Hepatocyte (in vitro differentiated cells): ENCODE measurements around the gene COX8C. TPM values are rescaled to one million over a fixed set of nuclear protein-coding genes. Genes with fewer than 3 reads are reported as not detected.

Experiments used
- DNase-seq: peaks from one replicate; pipeline ENCODE4 v3.0.0-alpha.2; 2016; ENCODE audit warnings: low spot score
- H2AFZ ChIP-seq: fragments of 200-600 bp; sonication (generic); 2 replicates; pipeline ENCODE4 v1.6.0; 2016; ENCODE audit warnings: antibody characterized with exemption, mild to moderate bottlenecking
- H3K27ac ChIP-seq: fragments of 200-600 bp; sonication (generic); 2 replicates; pipeline ENCODE4 v1.5.1; 2016; ENCODE audit warnings: mild to moderate bottlenecking
- H3K27me3 ChIP-seq: fragments of 200-600 bp; sonication (generic); 2 replicates; pipeline ENCODE4 v1.6.1; 2016
- H3K36me3 ChIP-seq: fragments of 200-600 bp; sonication (generic); replicated peaks from 2 replicates; pipeline ENCODE4 v1.5.1; 2016; ENCODE audit warnings: low read depth; ENCODE audit not compliant: insufficient read depth
- H3K4me1 ChIP-seq: fragments of 200-600 bp; sonication (generic); 2 replicates; pipeline ENCODE4 v1.5.1; 2016; ENCODE audit warnings: mild to moderate bottlenecking, moderate library complexity; ENCODE audit not compliant: insufficient read depth
- H3K4me2 ChIP-seq: fragments of 200-600 bp; sonication (generic); 2 replicates; pipeline ENCODE4 v1.6.0; 2016
- H3K4me3 ChIP-seq: fragments of 200-600 bp; sonication (generic); 2 replicates; pipeline ENCODE4 v1.5.1; 2016; ENCODE audit warnings: mild to moderate bottlenecking
- H3K79me2 ChIP-seq: fragments of 200-600 bp; sonication (generic); 2 replicates; pipeline ENCODE4 v1.6.0; 2017; ENCODE audit warnings: mild to moderate bottlenecking
- H3K9me2 ChIP-seq: fragments of 200-600 bp; sonication (generic); replicated peaks from 2 replicates; pipeline ENCODE4 v1.6.0; 2017; ENCODE audit warnings: mild to moderate bottlenecking; ENCODE audit not compliant: insufficient read depth
- H3K9me3 ChIP-seq: fragments of 200-600 bp; sonication (generic); 2 replicates; pipeline ENCODE4 v1.5.1; 2016; ENCODE audit warnings: low read depth, mild to moderate bottlenecking
- H4K20me1 ChIP-seq: fragments of 200-600 bp; sonication (generic); 2 replicates; pipeline ENCODE4 v1.6.0; 2016; ENCODE audit warnings: mild to moderate bottlenecking; ENCODE audit not compliant: insufficient read depth, poor library complexity, severe bottlenecking
- EZH2 ChIP-seq: fragments of 200-600 bp; sonication (generic); IDR thresholded peaks from 2 replicates; pipeline ENCODE4 v1.6.1; 2016; ENCODE audit warnings: antibody characterized with exemption, mild to moderate bottlenecking, borderline replicate concordance
- EZH2phosphoT487 ChIP-seq: fragments of 200-600 bp; sonication (generic); IDR thresholded peaks from one replicate; pipeline ENCODE4 v1.6.1; 2018; ENCODE audit warnings: antibody characterized with exemption, mild to moderate bottlenecking, low read depth, moderate library complexity; ENCODE audit not compliant: unreplicated experiment, severe bottlenecking
- WGBS: methylation state at CpG from one replicate; pipeline ENCODE4 v1.1.6; 2016; ENCODE audit warnings: low lambda C conversion rate; ENCODE audit errors: missing lambda C conversion rate; 5-methylcytosine and 5-hydroxymethylcytosine counted together
- polyA plus RNA-seq: library from polyadenylated mRNA; unstranded; fragments of >200 nt; fragmentation: Nextera tagmentation; extraction: Ambion mirVana; gene quantifications from 2 replicates; pipeline ENCODE4 v1.2.1, GENCODE V29; 2016
- total RNA-seq: library from RNA; depleted of rRNA; stranded (reverse); fragments of >200 nt; gene quantifications from 2 replicates; pipeline ENCODE4 v1.2.3, GENCODE V29; 2014
- TF ChIP-seq, protein P1 (sequence below): fragments of 200-600 bp; sonication (generic); IDR thresholded peaks from 2 replicates; pipeline ENCODE4 v1.5.1; 2016; ENCODE audit warnings: antibody characterized with exemption, mild to moderate bottlenecking; ENCODE audit not compliant: poor library complexity

COX8C gene
- total and polyA plus RNA-seq, 2 experiments from 2014 or later, result not detected

DNA sequence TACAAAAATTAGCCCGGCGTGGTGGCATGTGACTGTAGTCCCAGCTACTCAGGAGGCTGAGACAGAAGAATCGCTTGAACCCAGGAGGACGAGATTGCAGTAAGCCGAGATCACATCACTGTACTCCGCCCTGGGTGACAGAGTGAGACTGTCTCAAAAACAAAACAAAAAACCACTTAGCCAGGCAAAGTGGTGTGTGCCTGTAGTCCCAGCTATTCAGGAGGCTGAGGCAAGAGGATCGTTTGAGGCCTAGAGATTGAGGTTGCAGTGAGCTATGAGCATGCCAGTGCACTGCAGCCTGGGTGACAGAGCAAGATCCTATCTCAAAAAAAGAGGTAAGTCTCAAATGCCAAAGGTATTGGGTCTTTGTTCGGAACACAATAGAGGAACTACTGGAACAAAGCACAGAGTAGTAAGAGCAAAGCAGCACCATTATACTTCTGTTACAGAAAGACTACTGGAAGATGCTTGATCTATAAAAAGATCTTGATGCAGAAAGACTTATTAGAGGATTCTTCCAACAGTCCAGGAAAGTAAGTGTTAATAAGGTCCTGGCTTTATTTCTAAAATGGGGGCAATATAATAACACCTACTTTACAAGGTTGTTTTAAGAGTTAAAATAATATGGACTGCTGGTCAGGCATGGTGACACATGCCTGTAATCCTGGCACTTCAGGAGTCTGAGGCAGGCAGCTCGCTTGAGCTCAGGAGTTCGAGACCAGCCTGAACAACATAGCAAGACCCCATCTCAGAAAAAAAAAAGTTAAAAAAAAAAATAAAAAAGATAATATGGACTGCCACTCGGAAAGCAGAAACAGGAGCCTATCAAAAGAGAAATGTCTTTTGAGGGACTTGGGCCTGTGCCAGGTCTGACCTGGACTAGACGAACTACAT lies 44.0 kb upstream of the COX8C start:
- WGBS, result 95% methylated on average over 12 of the region's 12 CpGs
- TF ChIP-seq, protein P1, sequence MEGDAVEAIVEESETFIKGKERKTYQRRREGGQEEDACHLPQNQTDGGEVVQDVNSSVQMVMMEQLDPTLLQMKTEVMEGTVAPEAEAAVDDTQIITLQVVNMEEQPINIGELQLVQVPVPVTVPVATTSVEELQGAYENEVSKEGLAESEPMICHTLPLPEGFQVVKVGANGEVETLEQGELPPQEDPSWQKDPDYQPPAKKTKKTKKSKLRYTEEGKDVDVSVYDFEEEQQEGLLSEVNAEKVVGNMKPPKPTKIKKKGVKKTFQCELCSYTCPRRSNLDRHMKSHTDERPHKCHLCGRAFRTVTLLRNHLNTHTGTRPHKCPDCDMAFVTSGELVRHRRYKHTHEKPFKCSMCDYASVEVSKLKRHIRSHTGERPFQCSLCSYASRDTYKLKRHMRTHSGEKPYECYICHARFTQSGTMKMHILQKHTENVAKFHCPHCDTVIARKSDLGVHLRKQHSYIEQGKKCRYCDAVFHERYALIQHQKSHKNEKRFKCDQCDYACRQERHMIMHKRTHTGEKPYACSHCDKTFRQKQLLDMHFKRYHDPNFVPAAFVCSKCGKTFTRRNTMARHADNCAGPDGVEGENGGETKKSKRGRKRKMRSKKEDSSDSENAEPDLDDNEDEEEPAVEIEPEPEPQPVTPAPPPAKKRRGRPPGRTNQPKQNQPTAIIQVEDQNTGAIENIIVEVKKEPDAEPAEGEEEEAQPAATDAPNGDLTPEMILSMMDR, result no peak
- no peak for TF ChIP-seq EZH2phosphoT487
- no peak overlapping the region for H3K4me3 ChIP-seq
- no peaks in the 10 kb centered on the region for H3K9me3 ChIP-seq
- peaks cover 21% of the 10 kb centered on the region for H4K20me1 ChIP-seq
- H3K4me1 ChIP-seq, result peaks cover 24% of the 10 kb centered on the region
- peak overlapping the region; percentile 90 for H3K27ac ChIP-seq
- H3K9me2 ChIP-seq, result no peaks in the 10 kb centered on the region
- H3K79me2 ChIP-seq, result peaks cover 91% of the 10 kb centered on the region
- H3K4me2 ChIP-seq, result no peak overlapping the region
- DNase-seq, result no peak
- H2AFZ ChIP-seq, result no peak overlapping the region
- no peaks in the 10 kb centered on the region for H3K36me3 ChIP-seq
- no peaks in the 10 kb centered on the region for H3K27me3 ChIP-seq

DNA sequence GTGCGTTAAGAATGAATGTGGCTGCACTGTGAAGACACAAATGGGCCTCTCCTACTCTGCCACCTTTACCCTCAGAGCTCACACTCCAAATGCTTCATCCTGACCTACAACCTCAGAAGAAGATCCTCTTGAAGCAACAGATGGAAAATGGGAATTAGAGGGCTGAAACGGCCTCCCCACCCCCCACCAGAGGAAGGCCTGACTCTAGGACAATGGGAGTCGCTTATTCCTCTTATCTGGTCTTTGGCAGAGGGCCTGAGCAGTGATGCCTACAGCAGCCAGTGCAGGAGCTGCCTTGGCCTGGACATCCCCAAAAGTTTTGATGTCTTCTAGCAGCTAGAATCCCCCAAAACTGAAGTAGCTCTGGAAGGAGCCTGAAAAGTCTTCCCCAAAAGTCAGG lies 43.3 kb upstream of the COX8C start:
- Histone ChIP-seq H3K4me1 (peaks cover 24% of the 10 kb centered on the region), H3K36me3 (no peaks in the 10 kb centered on the region), H3K4me2 (no peak overlapping the region), H4K20me1 (peaks cover 21% of the 10 kb centered on the region), H3K27ac (peak overlapping the region; percentile 23), H3K4me3 (no peak overlapping the region), H3K9me2 (no peaks in the 10 kb centered on the region), H3K27me3 (no peaks in the 10 kb centered on the region), H3K79me2 (peaks cover 89% of the 10 kb centered on the region), H2AFZ (no peak overlapping the region), H3K9me3 (no peaks in the 10 kb centered on the region)
- TF ChIP-seq EZH2 (no peak), EZH2phosphoT487 (no peak)
- TF ChIP-seq, protein P1, result no peak
- DNase-seq, result no peak
- 65% methylated on average over 3 of the region's 3 CpGs for WGBS

DNA sequence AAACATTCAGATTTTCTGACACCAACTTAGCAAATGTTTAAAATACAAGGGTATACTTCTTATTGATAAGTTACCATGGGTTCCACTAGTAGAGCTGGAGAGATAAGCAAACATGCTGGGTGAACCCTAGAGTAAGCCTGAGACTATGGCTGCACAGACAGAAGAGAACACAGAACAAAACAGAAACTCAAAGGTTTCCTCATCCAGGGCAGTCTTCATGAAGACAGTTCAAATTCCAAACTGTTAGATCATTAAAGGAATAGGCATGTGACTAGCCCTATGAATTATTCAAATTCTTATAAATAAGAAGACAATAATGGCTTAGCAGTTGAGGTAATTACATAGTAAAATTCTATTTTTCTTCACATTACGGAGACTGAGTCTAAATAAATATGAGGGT lies 42.2 kb upstream of the COX8C start:
- Histone ChIP-seq H3K9me3 (no peaks in the 10 kb centered on the region), H2AFZ (no peak overlapping the region), H3K27ac (peak overlapping the region; percentile 49), H3K9me2 (no peaks in the 10 kb centered on the region), H3K4me3 (no peak overlapping the region), H3K36me3 (no peaks in the 10 kb centered on the region), H3K4me1 (peaks cover 16% of the 10 kb centered on the region), H3K4me2 (no peak overlapping the region), H3K27me3 (no peaks in the 10 kb centered on the region), H3K79me2 (peaks cover 94% of the 10 kb centered on the region), H4K20me1 (peaks cover 21% of the 10 kb centered on the region)
- WGBS, result 95% methylated on average over 1 of the region's 1 CpG
- DNase-seq, result peak; percentile 23
- TF ChIP-seq EZH2phosphoT487, result no peak
- TF ChIP-seq, protein P1, result no peak
- TF ChIP-seq EZH2, result no peak
